Measurements from ENCODE around the gene DCUN1D3. TPM values are rescaled to one million over a fixed set of nuclear protein-coding genes. Genes with fewer than 3 reads are reported as not detected.

DCUN1D3 gene
- total RNA-seq, 1 experiment from 2014 or later, result 17.0 TPM

- intact Hi-C loops (cut with micrococcal nuclease; ENCODE audit: unreplicated experiment), result no loop called here
- BruUV-seq (replicated peaks), result no TSS peak
- CTCF ChIA-PET, result no interaction called here
Observed at GRCh38 chr16:20822521-20823325, 77.4 kb downstream of the DCUN1D3 start.

GRCh38 chr16:20821682-20822081 is 78.5 kb downstream of the DCUN1D3 start:
- H3K4me3 Mint-ChIP-seq (ENCODE audit: low read depth, unreplicated experiment), result no peak overlapping the region
- no peaks in the 10 kb centered on the region for H3K4me1 Mint-ChIP-seq (ENCODE audit: low read depth, unreplicated experiment)
- BruUV-seq (replicated peaks), result no TSS peak
- no peak for TF ChIP-seq CTCF (IDR thresholded peaks at IDR 0.05; ENCODE audit: unreplicated experiment)
- H3K36me3 Mint-ChIP-seq (ENCODE audit: insufficient read depth, unreplicated experiment), result no peaks in the 10 kb centered on the region
- intact Hi-C loops (cut with micrococcal nuclease; ENCODE audit: unreplicated experiment), result no loop called here
- CTCF ChIA-PET, result no interaction called here
- no peak for DNase-seq
- H3K27me3 Mint-ChIP-seq (ENCODE audit: unreplicated experiment), result no peaks in the 10 kb centered on the region
- H3K27ac Mint-ChIP-seq (ENCODE audit: unreplicated experiment), result no peak overlapping the region
- H3K9me3 Mint-ChIP-seq (ENCODE audit: low read depth, unreplicated experiment), result no peaks in the 10 kb centered on the region

More at GRCh38 chr16:20822521-20823325, 77.4 kb downstream of the DCUN1D3 start:
- no peak for TF ChIP-seq CTCF (IDR thresholded peaks at IDR 0.05; ENCODE audit: unreplicated experiment)
- Mint-ChIP-seq H3K27ac (ENCODE audit: unreplicated experiment) (no peak overlapping the region), H3K4me3 (ENCODE audit: low read depth, unreplicated experiment) (no peak overlapping the region), H3K9me3 (ENCODE audit: low read depth, unreplicated experiment) (no peaks in the 10 kb centered on the region), H3K36me3 (ENCODE audit: insufficient read depth, unreplicated experiment) (no peaks in the 10 kb centered on the region), H3K27me3 (ENCODE audit: unreplicated experiment) (no peaks in the 10 kb centered on the region), H3K4me1 (ENCODE audit: low read depth, unreplicated experiment) (no peaks in the 10 kb centered on the region)
- DNase-seq, result no peak

- Mint-ChIP-seq H3K9me3 (ENCODE audit: low read depth, unreplicated experiment) (no peaks in the 10 kb centered on the region), H3K4me3 (ENCODE audit: low read depth, unreplicated experiment) (no peak overlapping the region), H3K27ac (ENCODE audit: unreplicated experiment) (no peak overlapping the region), H3K36me3 (ENCODE audit: insufficient read depth, unreplicated experiment) (no peaks in the 10 kb centered on the region), H3K4me1 (ENCODE audit: low read depth, unreplicated experiment) (no peaks in the 10 kb centered on the region), H3K27me3 (ENCODE audit: unreplicated experiment) (no peaks in the 10 kb centered on the region)
- TF ChIP-seq CTCF (IDR thresholded peaks at IDR 0.05; ENCODE audit: unreplicated experiment), result no peak
- no TSS peak for BruUV-seq (replicated peaks)
- DNase-seq, result no peak
- CTCF ChIA-PET, result no interaction called here
- intact Hi-C loops (cut with micrococcal nuclease; ENCODE audit: unreplicated experiment), result no loop called here
Observed at GRCh38 chr16:20818929-20819585, 81.1 kb downstream of the DCUN1D3 start.

- no TSS peak for BruUV-seq (replicated peaks)
- TF ChIP-seq CTCF (IDR thresholded peaks at IDR 0.05; ENCODE audit: unreplicated experiment), result no peak
- Mint-ChIP-seq H3K9me3 (ENCODE audit: low read depth, unreplicated experiment) (no peaks in the 10 kb centered on the region), H3K27me3 (ENCODE audit: unreplicated experiment) (no peaks in the 10 kb centered on the region), H3K36me3 (ENCODE audit: insufficient read depth, unreplicated experiment) (no peaks in the 10 kb centered on the region), H3K4me3 (ENCODE audit: low read depth, unreplicated experiment) (no peak overlapping the region), H3K4me1 (ENCODE audit: low read depth, unreplicated experiment) (no peaks in the 10 kb centered on the region), H3K27ac (ENCODE audit: unreplicated experiment) (no peak overlapping the region)
- DNase-seq, result no peak
- intact Hi-C loops (cut with micrococcal nuclease; ENCODE audit: unreplicated experiment), result no loop called here
- CTCF ChIA-PET, result no interaction called here
Observed at GRCh38 chr16:20814784-20815183, 85.4 kb downstream of the DCUN1D3 start.
